Ovary (tissue), 3 donors: ENCODE data around the gene DNAJC18.

Experiments
- POLR2A ChIP-seq: fragments of 450-650 bp; IDR thresholded peaks from one replicate; pipeline ENCODE4 v1.6.1; 2017; ENCODE audit warnings: antibody characterized with exemption, mild to moderate bottlenecking, moderate library complexity
- TF ChIP-seq, protein P1 (sequence below), 3 donors: fragments of 450-650 bp in 2 of 3; fragments of 200-600 bp in 1 of 3; IDR thresholded peaks; one replicate each; pipeline versions ENCODE4 v1.5.1 to v1.8.0; 2016 to 2022; ENCODE audit warnings: antibody characterized with exemption in 3 of 3, mild to moderate bottlenecking in 1 of 3
- donor health status: DM: no; HTN: no; CAD: no.

DNA sequence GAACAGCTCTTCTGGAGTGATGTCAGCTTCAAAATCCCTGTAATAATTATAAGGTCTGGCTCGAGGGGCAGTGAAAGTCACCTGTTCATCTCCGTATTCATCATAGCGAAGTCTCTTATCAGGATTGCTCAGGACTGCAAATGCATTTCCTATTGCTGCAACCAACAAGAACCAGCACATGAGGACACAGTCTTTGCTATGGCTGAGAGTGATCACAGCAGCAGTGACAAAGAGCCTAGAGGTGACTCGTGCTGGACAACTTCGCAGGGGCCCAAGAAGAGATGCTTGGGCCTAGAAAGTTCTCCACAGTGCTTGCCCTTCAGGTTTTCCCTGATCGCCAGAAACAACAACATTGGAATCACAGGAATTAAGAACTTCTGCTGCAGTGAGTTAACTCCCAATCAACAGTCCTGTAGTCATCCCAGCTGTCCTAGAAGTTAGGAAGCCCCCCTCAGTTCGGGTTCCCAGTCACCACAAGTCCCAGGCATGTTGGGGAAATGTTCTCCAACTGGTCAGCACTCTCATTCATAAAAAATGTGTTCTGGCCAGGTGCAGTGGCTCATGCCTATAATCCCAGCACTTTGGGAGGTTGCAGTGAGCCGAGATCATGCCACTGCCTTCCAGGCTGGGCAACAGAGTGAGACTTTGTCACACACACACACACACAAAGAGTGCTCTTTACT, 13.0 kb downstream of the DNAJC18 start:
- TF ChIP-seq, protein P1, sequence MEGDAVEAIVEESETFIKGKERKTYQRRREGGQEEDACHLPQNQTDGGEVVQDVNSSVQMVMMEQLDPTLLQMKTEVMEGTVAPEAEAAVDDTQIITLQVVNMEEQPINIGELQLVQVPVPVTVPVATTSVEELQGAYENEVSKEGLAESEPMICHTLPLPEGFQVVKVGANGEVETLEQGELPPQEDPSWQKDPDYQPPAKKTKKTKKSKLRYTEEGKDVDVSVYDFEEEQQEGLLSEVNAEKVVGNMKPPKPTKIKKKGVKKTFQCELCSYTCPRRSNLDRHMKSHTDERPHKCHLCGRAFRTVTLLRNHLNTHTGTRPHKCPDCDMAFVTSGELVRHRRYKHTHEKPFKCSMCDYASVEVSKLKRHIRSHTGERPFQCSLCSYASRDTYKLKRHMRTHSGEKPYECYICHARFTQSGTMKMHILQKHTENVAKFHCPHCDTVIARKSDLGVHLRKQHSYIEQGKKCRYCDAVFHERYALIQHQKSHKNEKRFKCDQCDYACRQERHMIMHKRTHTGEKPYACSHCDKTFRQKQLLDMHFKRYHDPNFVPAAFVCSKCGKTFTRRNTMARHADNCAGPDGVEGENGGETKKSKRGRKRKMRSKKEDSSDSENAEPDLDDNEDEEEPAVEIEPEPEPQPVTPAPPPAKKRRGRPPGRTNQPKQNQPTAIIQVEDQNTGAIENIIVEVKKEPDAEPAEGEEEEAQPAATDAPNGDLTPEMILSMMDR (IDR thresholded peaks at IDR 0.05), result no peak
- TF ChIP-seq POLR2A, result no peak
